ENCODE data around the gene SPECC1. TPM values are rescaled to one million over a fixed set of nuclear protein-coding genes. Genes with fewer than 3 reads are reported as not detected.

The SPECC1 gene
- total RNA-seq, 1 donor from 2014 or later: 65.7 TPM

GRCh38 chr17:20109076-20109475 lies 99.9 kb downstream of the SPECC1 start:
- no peak for TF ChIP-seq CTCF (IDR thresholded peaks at IDR 0.05; ENCODE audit: unreplicated experiment)
- H3K27ac Mint-ChIP-seq (ENCODE audit: unreplicated experiment): no peak overlapping the region

GRCh38 chr17:20111538-20111937 lies 102.4 kb downstream of the SPECC1 start:
- Mint-ChIP-seq H3K4me3 (ENCODE audit: unreplicated experiment) (no peak overlapping the region), H3K27ac (ENCODE audit: unreplicated experiment) (no peak overlapping the region), H3K27me3 (ENCODE audit: unreplicated experiment) (no peaks in the 10 kb centered on the region), H3K4me1 (ENCODE audit: unreplicated experiment) (no peaks in the 10 kb centered on the region), H3K36me3 (ENCODE audit: low read depth, unreplicated experiment) (no peaks in the 10 kb centered on the region), H3K9me3 (ENCODE audit: unreplicated experiment) (no peaks in the 10 kb centered on the region)
- no peak for DNase-seq (ENCODE audit: low spot score)
- TF ChIP-seq CTCF (IDR thresholded peaks at IDR 0.05; ENCODE audit: unreplicated experiment): no peak

More at GRCh38 chr17:20109076-20109475, 99.9 kb downstream of the SPECC1 start:
- Mint-ChIP-seq H3K9me3 (ENCODE audit: unreplicated experiment) (no peaks in the 10 kb centered on the region), H3K36me3 (ENCODE audit: low read depth, unreplicated experiment) (no peaks in the 10 kb centered on the region), H3K4me3 (ENCODE audit: unreplicated experiment) (no peak overlapping the region), H3K27me3 (ENCODE audit: unreplicated experiment) (peaks cover 3% of the 10 kb centered on the region), H3K4me1 (ENCODE audit: unreplicated experiment) (no peaks in the 10 kb centered on the region)
- DNase-seq (ENCODE audit: low spot score): no peak

- Mint-ChIP-seq H3K27me3 (ENCODE audit: unreplicated experiment) (no peaks in the 10 kb centered on the region), H3K36me3 (ENCODE audit: low read depth, unreplicated experiment) (no peaks in the 10 kb centered on the region), H3K9me3 (ENCODE audit: unreplicated experiment) (no peaks in the 10 kb centered on the region), H3K4me1 (ENCODE audit: unreplicated experiment) (no peaks in the 10 kb centered on the region), H3K4me3 (ENCODE audit: unreplicated experiment) (no peak overlapping the region), H3K27ac (ENCODE audit: unreplicated experiment) (no peak overlapping the region)
- DNase-seq (ENCODE audit: low spot score): no peak
- TF ChIP-seq CTCF (IDR thresholded peaks at IDR 0.05; ENCODE audit: unreplicated experiment): no peak
These were observed 105.3 kb downstream of the SPECC1 start for GRCh38 chr17:20114466-20114865.

- no peaks in the 10 kb centered on the region for H3K9me3 Mint-ChIP-seq (ENCODE audit: unreplicated experiment)
These were observed 107.6 kb downstream of the SPECC1 start for GRCh38 chr17:20116683-20117309.

More at GRCh38 chr17:20116683-20117309, 107.6 kb downstream of the SPECC1 start:
- peak; percentile 64 for DNase-seq (ENCODE audit: low spot score)
- peak; percentile 69 for TF ChIP-seq CTCF (IDR thresholded peaks at IDR 0.05; ENCODE audit: unreplicated experiment)
- no peak overlapping the region for H3K4me3 Mint-ChIP-seq (ENCODE audit: unreplicated experiment)
- no peaks in the 10 kb centered on the region for H3K27me3 Mint-ChIP-seq (ENCODE audit: unreplicated experiment)
- H3K4me1 Mint-ChIP-seq (ENCODE audit: unreplicated experiment): no peaks in the 10 kb centered on the region
- H3K36me3 Mint-ChIP-seq (ENCODE audit: low read depth, unreplicated experiment): no peaks in the 10 kb centered on the region
- no peak overlapping the region for H3K27ac Mint-ChIP-seq (ENCODE audit: unreplicated experiment)

Measured in endothelial cell (in vitro differentiated cells).